Fibroblast of skin of left quadriceps (primary cell): ENCODE measurements around the gene NME7.
A peak's percentile ranks its signal among the peaks of the same experiment; 100 is the strongest.
"Not testable (repeated sequence)": the region's sequence is repeated elsewhere in the genome, so short reads cannot be mapped to it uniquely, and the experiment has no call there.

ENCODE experiments used
- DNase-seq, 2 experiments: peaks; one replicate each; pipeline ENCODE4 v3.0.0-alpha.2; 2013; ENCODE audit warnings: low read depth in 2 of 2

Gene NME7

GRCh38 chr1:169340882-169341281 is 26.7 kb downstream of the NME7 start:
- DNase-seq: no peak

- no peak for DNase-seq
Observed at GRCh38 chr1:169339773-169340172, 27.8 kb downstream of the NME7 start.

GRCh38 chr1:169338617-169339016 is 29.0 kb downstream of the NME7 start:
- no peak for DNase-seq

- DNase-seq: not testable (repeated sequence)
Observed at GRCh38 chr1:169336947-169337715, 30.5 kb downstream of the NME7 start.

GRCh38 chr1:169334727-169335126 is 32.9 kb downstream of the NME7 start:
- DNase-seq: not testable (repeated sequence)

GRCh38 chr1:169330927-169331326 is 36.7 kb downstream of the NME7 start:
- no peak for DNase-seq

- no peak for DNase-seq
Observed at GRCh38 chr1:169329383-169329782, 38.2 kb downstream of the NME7 start.

GRCh38 chr1:169327875-169328274 is 39.7 kb downstream of the NME7 start:
- DNase-seq: no peak

- no peak for DNase-seq
Observed at GRCh38 chr1:169326956-169327268, 40.7 kb downstream of the NME7 start.

GRCh38 chr1:169326261-169326955 is 41.2 kb downstream of the NME7 start:
- no peak for DNase-seq

GRCh38 chr1:169325117-169325516 is 42.5 kb downstream of the NME7 start:
- no peak for DNase-seq

GRCh38 chr1:169322138-169322537 is 45.5 kb downstream of the NME7 start:
- DNase-seq: no peak

GRCh38 chr1:169321539-169321938 is 46.1 kb downstream of the NME7 start:
- peak; percentile 20 to 22 for DNase-seq

- no peak for DNase-seq
Observed at GRCh38 chr1:169318536-169319244, 48.9 kb downstream of the NME7 start.

GRCh38 chr1:169316556-169316955 is 51.0 kb downstream of the NME7 start:
- no peak for DNase-seq

- peak; percentile 85 to 86 for DNase-seq
Observed at GRCh38 chr1:169312084-169312954, 55.3 kb downstream of the NME7 start.

- no peak for DNase-seq
Observed at GRCh38 chr1:169309178-169310166, 58.1 kb downstream of the NME7 start.

GRCh38 chr1:169308313-169309039 is 59.1 kb downstream of the NME7 start:
- DNase-seq: no peak

- DNase-seq: no peak
Observed at GRCh38 chr1:169307176-169307575, 60.4 kb downstream of the NME7 start.

GRCh38 chr1:169305948-169306347 is 61.6 kb downstream of the NME7 start:
- DNase-seq: no peak
